ENCODE measurements around the gene IGFBP2. TPM values are rescaled to one million over a fixed set of nuclear protein-coding genes. Genes with fewer than 3 reads are reported as not detected.

IGFBP2 gene
- total and polyA plus RNA-seq, 7 donors = 8.2 to 33.2 (median 12.8) TPM

- no peaks in the 10 kb centered on the region for H3K4me1 ChIP-seq
- DNase-seq (no peak), ATAC-seq (no peak)
- H3K27me3 ChIP-seq (ENCODE audit: insufficient read depth in 3 of 3, low read length in 2 of 3) = peaks cover 0 to 2% (median 0%) of the 10 kb centered on the region in 3 donors
- no peak for TF ChIP-seq CTCF (IDR thresholded peaks at IDR 0.05)
- no peaks in the 10 kb centered on the region for H3K9me3 ChIP-seq
- intact Hi-C loops (cut with DNase I) = no loop called here
- H3K27ac ChIP-seq = no peak overlapping the region
- H3K36me3 ChIP-seq (ENCODE audit: insufficient read depth in 1 of 2, low read depth in 1 of 2) = no peaks in the 10 kb centered on the region
- no peak overlapping the region for H3K4me3 ChIP-seq
- WGBS, 3 donors = 86 to 97% (median 95%) methylated on average over 3 of the region's 3 CpGs
These were observed 12.9 kb downstream of the IGFBP2 start for GRCh38 chr2:216646116-216646515.

- DNase-seq (no peak), ATAC-seq (peak in 2 of 4 donors; percentile 19 to 32)
- Histone ChIP-seq H3K4me3 (no peak overlapping the region), H3K27ac (no peak overlapping the region), H3K9me3 (no peaks in the 10 kb centered on the region), H3K4me1 (no peaks in the 10 kb centered on the region), H3K36me3 (ENCODE audit: insufficient read depth in 1 of 2, low read depth in 1 of 2) (no peaks in the 10 kb centered on the region), H3K27me3 (ENCODE audit: insufficient read depth in 3 of 3, low read length in 2 of 3) (peaks cover 0 to 2% (median 0%) of the 10 kb centered on the region in 3 donors)
- no peak for TF ChIP-seq CTCF (IDR thresholded peaks at IDR 0.05)
- WGBS, 3 donors = 78 to 88% (median 84%) methylated on average over 3 of the region's 3 CpGs
- intact Hi-C loops (cut with DNase I) = no loop called here
These were observed 14.9 kb downstream of the IGFBP2 start for GRCh38 chr2:216648105-216648504.

GRCh38 chr2:216649574-216649973 is 16.4 kb downstream of the IGFBP2 start:
- no peak for TF ChIP-seq CTCF (IDR thresholded peaks at IDR 0.05)
- H3K27me3 ChIP-seq (ENCODE audit: insufficient read depth in 3 of 3, low read length in 2 of 3) = no peaks in the 10 kb centered on the region
- no peaks in the 10 kb centered on the region for H3K4me1 ChIP-seq
- no peaks in the 10 kb centered on the region for H3K36me3 ChIP-seq (ENCODE audit: insufficient read depth in 1 of 2, low read depth in 1 of 2)
- no peak for ATAC-seq
- H3K27ac ChIP-seq = no peak overlapping the region
- DNase-seq = no peak
- intact Hi-C loops (cut with DNase I) = no loop called here
- WGBS, 3 donors = 49 to 59% (median 54%) methylated on average over 5 of the region's 5 CpGs
- no peak overlapping the region for H3K4me3 ChIP-seq
- no peaks in the 10 kb centered on the region for H3K9me3 ChIP-seq

GRCh38 chr2:216650626-216651257 is 17.5 kb downstream of the IGFBP2 start:
- Histone ChIP-seq H3K4me1 (no peaks in the 10 kb centered on the region), H3K27me3 (ENCODE audit: insufficient read depth in 3 of 3, low read length in 2 of 3) (no peaks in the 10 kb centered on the region), H3K4me3 (no peak overlapping the region), H3K36me3 (ENCODE audit: insufficient read depth in 1 of 2, low read depth in 1 of 2) (no peaks in the 10 kb centered on the region), H3K9me3 (no peaks in the 10 kb centered on the region), H3K27ac (no peak overlapping the region)
- WGBS, 3 donors = 65 to 75% (median 67%) methylated on average over 3 of the region's 3 CpGs
- DNase-seq = no peak
- intact Hi-C loops (cut with DNase I) = no loop called here
- TF ChIP-seq CTCF (IDR thresholded peaks at IDR 0.05) = no peak
- no peak for ATAC-seq

GRCh38 chr2:216651351-216651881 is 18.2 kb downstream of the IGFBP2 start:
- no peaks in the 10 kb centered on the region for H3K27me3 ChIP-seq (ENCODE audit: insufficient read depth in 3 of 3, low read length in 2 of 3)
- H3K4me1 ChIP-seq = no peaks in the 10 kb centered on the region
- H3K4me3 ChIP-seq = no peak overlapping the region
- WGBS, 3 donors = 75 to 89% (median 80%) methylated on average over 6 of the region's 6 CpGs
- H3K9me3 ChIP-seq = no peaks in the 10 kb centered on the region
- intact Hi-C loops (cut with DNase I) = no loop called here
- DNase-seq (no peak), ATAC-seq (no peak)
- TF ChIP-seq CTCF (IDR thresholded peaks at IDR 0.05) = no peak
- H3K27ac ChIP-seq = no peak overlapping the region
- H3K36me3 ChIP-seq (ENCODE audit: insufficient read depth in 1 of 2, low read depth in 1 of 2) = no peaks in the 10 kb centered on the region

All from psoas muscle (tissue), 8 donors.